CD14-positive monocyte (primary cell): ENCODE measurements around the gene SCN2B. TPM values are rescaled to one million over a fixed set of nuclear protein-coding genes. Genes with fewer than 3 reads are reported as not detected.
A peak's percentile ranks its signal among the peaks of the same experiment; 100 is the strongest.

ENCODE experiments used
- DNase-seq, 3 donors: peaks; one replicate each; pipeline ENCODE4 v3.0.0-alpha.2; 2011 to 2022
- H2AFZ ChIP-seq: 2 replicates; pipeline ENCODE4 v1.6.0; 2012; ENCODE audit warnings: mild to moderate bottlenecking, low read depth, low read length, inconsistent platforms; ENCODE audit not compliant: insufficient read depth, poor library complexity, severe bottlenecking
- H3K27ac ChIP-seq, 2 donors: 1 replicate in 1 of 2; 2 replicates in 1 of 2; pipeline ENCODE4 v1.5.1; 2012 to 2013; ENCODE audit warnings: low read length in 2 of 2, control low read depth in 1 of 2, inconsistent platforms in 1 of 2, low read depth in 1 of 2, mild to moderate bottlenecking in 1 of 2
- H3K27me3 ChIP-seq, 2 donors: one replicate each; pipeline versions ENCODE4 v1.6.0 to v1.6.1; 2011 to 2013; ENCODE audit warnings: low read length in 2 of 2; ENCODE audit not compliant: control insufficient read depth in 2 of 2, insufficient read depth in 2 of 2
- H3K36me3 ChIP-seq, 2 donors: replicated peaks in 1 of 2; 1 replicate in 1 of 2; 2 replicates in 1 of 2; pipeline versions ENCODE4 v1.5.1 to v1.6.1; 2012 to 2013; ENCODE audit warnings: low read length in 2 of 2, control low read depth in 1 of 2, inconsistent platforms in 1 of 2, mild to moderate bottlenecking in 1 of 2; ENCODE audit not compliant: insufficient read depth in 2 of 2, control insufficient read depth in 1 of 2
- H3K4me1 ChIP-seq, 2 donors: 1 replicate in 1 of 2; 2 replicates in 1 of 2; pipeline versions ENCODE4 v1.5.1 to v1.6.1; 2012 to 2013; ENCODE audit warnings: low read length in 2 of 2, control low read depth in 1 of 2, inconsistent platforms in 1 of 2, mild to moderate bottlenecking in 1 of 2, moderate library complexity in 1 of 2; ENCODE audit not compliant: insufficient read depth in 2 of 2, control insufficient read depth in 1 of 2
- H3K4me2 ChIP-seq: replicated peaks from 2 replicates; pipeline ENCODE3; 2012; ENCODE audit warnings: low read length, moderate library complexity, mild to moderate bottlenecking; ENCODE audit not compliant: poor library complexity, severe bottlenecking; ENCODE audit errors: extremely low read depth
- H3K4me3 ChIP-seq, 3 experiments: fragments of 200-600 bp in 1 of 3; sonication (generic) in 1 of 3; replicated peaks in 1 of 3; 1 replicate in 2 of 3; 2 replicates in 1 of 3; pipeline ENCODE4 v1.5.1; 2011 to 2013; ENCODE audit warnings: low read length in 3 of 3, mild to moderate bottlenecking in 3 of 3, control low read depth in 2 of 3, low read depth in 2 of 3, inconsistent platforms in 1 of 3, moderate library complexity in 1 of 3
- H3K79me2 ChIP-seq: 2 replicates; pipeline ENCODE4 v1.6.0; 2012; ENCODE audit warnings: mild to moderate bottlenecking, control low read depth, inconsistent platforms, low read length, moderate library complexity; ENCODE audit not compliant: insufficient read depth
- H3K9ac ChIP-seq: 2 replicates; pipeline ENCODE4 v1.6.0; 2017; ENCODE audit warnings: low read length, mild to moderate bottlenecking; ENCODE audit not compliant: insufficient read depth, poor library complexity, severe bottlenecking
- H3K9me3 ChIP-seq, 2 donors: replicated peaks in 1 of 2; 1 replicate in 1 of 2; 2 replicates in 1 of 2; pipeline versions ENCODE4 v1.5.1 to v1.6.1; 2012 to 2013; ENCODE audit warnings: low read length in 2 of 2, control low read depth in 1 of 2; ENCODE audit not compliant: control insufficient read depth in 1 of 2, insufficient read depth in 1 of 2
- H4K20me1 ChIP-seq: 2 replicates; pipeline ENCODE4 v1.6.0; 2012; ENCODE audit warnings: mild to moderate bottlenecking, low read length, control low read depth, moderate library complexity; ENCODE audit not compliant: insufficient read depth
- H3K27ac Mint-ChIP-seq, 7 donors: one replicate each; pipeline ENCODE4 v1.8.0; 2020; ENCODE audit warnings: mild to moderate bottlenecking in 7 of 7, mixed read lengths in 7 of 7, moderate library complexity in 6 of 7, inconsistent platforms in 2 of 7
- H3K27me3 Mint-ChIP-seq, 3 donors: one replicate each; pipeline ENCODE4 v1.8.0; 2021 to 2022; ENCODE audit warnings: low read depth in 3 of 3, mild to moderate bottlenecking in 3 of 3, mixed read lengths in 3 of 3, moderate library complexity in 3 of 3, inconsistent platforms in 1 of 3
- H3K36me3 Mint-ChIP-seq, 2 donors: one replicate each; pipeline ENCODE4 v1.8.0; 2020; ENCODE audit warnings: mixed read lengths in 2 of 2, inconsistent platforms in 1 of 2, mild to moderate bottlenecking in 1 of 2
- H3K4me1 Mint-ChIP-seq: one replicate; pipeline ENCODE4 v1.8.0; 2020; ENCODE audit warnings: mild to moderate bottlenecking, mixed read lengths
- H3K4me3 Mint-ChIP-seq, 2 donors: one replicate each; pipeline ENCODE4 v1.8.0; 2020; ENCODE audit warnings: mild to moderate bottlenecking in 2 of 2, mixed read lengths in 2 of 2, moderate library complexity in 1 of 2
- H3K9me3 Mint-ChIP-seq, 7 donors: one replicate each; pipeline ENCODE4 v1.8.0; 2020 to 2022; ENCODE audit warnings: mixed read lengths in 7 of 7, mild to moderate bottlenecking in 6 of 7, moderate library complexity in 6 of 7, inconsistent platforms in 2 of 7
- WGBS: methylation state at CpG from one replicate; pipeline ENCODE4 v1.1.5; 2013; ENCODE audit warnings: missing lambda C conversion rate; ENCODE audit not compliant: insufficient coverage; 5-methylcytosine and 5-hydroxymethylcytosine counted together
- intact Hi-C, 2 donors: fragments of 100-400 bp; cut with micrococcal nuclease; formaldehyde crosslinking; loops; one replicate each; pipeline versions ENCODE4 v1.15.0 to v1.15.1; 2023
- polyA plus RNA-seq, 3 donors: library from polyadenylated mRNA; depleted of rRNA in 1 of 3; unstranded in 2 of 3; stranded (reverse) in 1 of 3; fragments of 300-500 nt in 2 of 3; fragments of >200 nt in 1 of 3; fragmentation: Illumina TruSeq in 2 of 3; gene quantifications; 1 replicate in 2 of 3; 2 replicates in 1 of 3; pipeline ENCODE4 v1.2.3, GENCODE V29; 2012 to 2021
- TF ChIP-seq, protein P1 (sequence below): fragments of 200-600 bp; IDR thresholded peaks from one replicate; pipeline ENCODE4 v1.8.0; 2022; ENCODE audit warnings: antibody characterized with exemption, mild to moderate bottlenecking

SCN2B gene
- polyA plus RNA-seq, 3 donors: 0.01 TPM; not detected in 2

- Histone ChIP-seq H4K20me1 (no peaks in the 10 kb centered on the region), H3K79me2 (no peaks in the 10 kb centered on the region), H2AFZ (no peak overlapping the region), H3K4me2 (no peak overlapping the region), H3K27ac (no peak overlapping the region), H3K9ac (no peak overlapping the region), H3K9me3 (no peaks in the 10 kb centered on the region), H3K36me3 (no peaks in the 10 kb centered on the region), H3K27me3 (no peaks in the 10 kb centered on the region), H3K4me1 (peaks cover 8 to 9% of the 10 kb centered on the region in 2 donors), H3K4me3 (no peak overlapping the region)
- no peak overlapping the region for H3K27ac Mint-ChIP-seq
- no peaks in the 10 kb centered on the region for H3K9me3 Mint-ChIP-seq
- H3K27me3 Mint-ChIP-seq: peaks cover 7 to 17% (median 14%) of the 10 kb centered on the region in 3 donors
- H3K4me1 Mint-ChIP-seq: peaks cover 8% of the 10 kb centered on the region
- no peaks in the 10 kb centered on the region for H3K36me3 Mint-ChIP-seq
- TF ChIP-seq, protein P1, sequence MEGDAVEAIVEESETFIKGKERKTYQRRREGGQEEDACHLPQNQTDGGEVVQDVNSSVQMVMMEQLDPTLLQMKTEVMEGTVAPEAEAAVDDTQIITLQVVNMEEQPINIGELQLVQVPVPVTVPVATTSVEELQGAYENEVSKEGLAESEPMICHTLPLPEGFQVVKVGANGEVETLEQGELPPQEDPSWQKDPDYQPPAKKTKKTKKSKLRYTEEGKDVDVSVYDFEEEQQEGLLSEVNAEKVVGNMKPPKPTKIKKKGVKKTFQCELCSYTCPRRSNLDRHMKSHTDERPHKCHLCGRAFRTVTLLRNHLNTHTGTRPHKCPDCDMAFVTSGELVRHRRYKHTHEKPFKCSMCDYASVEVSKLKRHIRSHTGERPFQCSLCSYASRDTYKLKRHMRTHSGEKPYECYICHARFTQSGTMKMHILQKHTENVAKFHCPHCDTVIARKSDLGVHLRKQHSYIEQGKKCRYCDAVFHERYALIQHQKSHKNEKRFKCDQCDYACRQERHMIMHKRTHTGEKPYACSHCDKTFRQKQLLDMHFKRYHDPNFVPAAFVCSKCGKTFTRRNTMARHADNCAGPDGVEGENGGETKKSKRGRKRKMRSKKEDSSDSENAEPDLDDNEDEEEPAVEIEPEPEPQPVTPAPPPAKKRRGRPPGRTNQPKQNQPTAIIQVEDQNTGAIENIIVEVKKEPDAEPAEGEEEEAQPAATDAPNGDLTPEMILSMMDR: no peak
- no peak overlapping the region for H3K4me3 Mint-ChIP-seq
- no peak for DNase-seq
- intact Hi-C loops: no loop called here
- WGBS: 90% methylated on average over 4 of the region's 7 CpGs
Measured at GRCh38 chr11:118169300-118170140, 6.9 kb downstream of the SCN2B start.

DNA sequence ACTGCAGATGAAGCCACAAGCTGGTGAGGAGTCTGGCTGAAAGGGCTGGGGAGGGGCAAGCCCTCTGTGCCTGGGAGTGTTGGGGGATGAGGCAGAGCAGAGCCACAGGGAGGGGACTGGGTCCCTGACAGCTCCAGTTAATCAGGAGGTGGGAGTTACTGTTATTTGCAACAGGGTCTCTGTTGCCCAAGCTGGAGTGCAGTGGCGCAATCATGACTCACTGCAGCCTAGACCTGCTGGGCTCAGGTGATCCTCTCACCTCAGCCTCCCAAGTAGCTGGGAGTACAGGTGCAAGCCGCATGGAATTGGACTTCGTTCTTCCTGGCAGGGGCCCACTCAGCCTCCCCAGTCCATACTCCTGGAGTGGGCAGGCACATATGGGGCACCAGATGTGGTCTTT lies 7.7 kb downstream of the SCN2B start:
- TF ChIP-seq, protein P1: no peak
- Histone ChIP-seq H3K4me1 (peaks cover 6 to 8% of the 10 kb centered on the region in 2 donors), H3K27me3 (no peaks in the 10 kb centered on the region), H3K36me3 (no peaks in the 10 kb centered on the region), H3K79me2 (no peaks in the 10 kb centered on the region), H3K27ac (no peak overlapping the region), H4K20me1 (no peaks in the 10 kb centered on the region), H3K9me3 (no peaks in the 10 kb centered on the region), H3K9ac (no peak overlapping the region), H2AFZ (no peak overlapping the region), H3K4me3 (no peak overlapping the region), H3K4me2 (no peak overlapping the region)
- H3K27me3 Mint-ChIP-seq: peaks cover 7 to 17% (median 16%) of the 10 kb centered on the region in 3 donors
- no peaks in the 10 kb centered on the region for H3K9me3 Mint-ChIP-seq
- no peak for DNase-seq
- peaks cover 4% of the 10 kb centered on the region for H3K4me1 Mint-ChIP-seq
- H3K4me3 Mint-ChIP-seq: no peak overlapping the region
- no peaks in the 10 kb centered on the region for H3K36me3 Mint-ChIP-seq
- 91% methylated on average over 3 of the region's 3 CpGs for WGBS
- intact Hi-C loops: no loop called here
- H3K27ac Mint-ChIP-seq: peak overlapping the region in 1 of 7 donors; percentile 12
